NCI-H69 (cell line): Measurements from ENCODE around the gene CSGALNACT2.
A peak's percentile ranks its signal among the peaks of the same experiment; 100 is the strongest.
"Not testable (repeated sequence)": the region's sequence is repeated elsewhere in the genome, so short reads cannot be mapped to it uniquely, and the experiment has no call there.

Source experiments
- DNase-seq: peaks from one replicate; lab custom pipeline; 2025; lab: John Stamatoyannopoulos, UW

The CSGALNACT2 gene

DNA sequence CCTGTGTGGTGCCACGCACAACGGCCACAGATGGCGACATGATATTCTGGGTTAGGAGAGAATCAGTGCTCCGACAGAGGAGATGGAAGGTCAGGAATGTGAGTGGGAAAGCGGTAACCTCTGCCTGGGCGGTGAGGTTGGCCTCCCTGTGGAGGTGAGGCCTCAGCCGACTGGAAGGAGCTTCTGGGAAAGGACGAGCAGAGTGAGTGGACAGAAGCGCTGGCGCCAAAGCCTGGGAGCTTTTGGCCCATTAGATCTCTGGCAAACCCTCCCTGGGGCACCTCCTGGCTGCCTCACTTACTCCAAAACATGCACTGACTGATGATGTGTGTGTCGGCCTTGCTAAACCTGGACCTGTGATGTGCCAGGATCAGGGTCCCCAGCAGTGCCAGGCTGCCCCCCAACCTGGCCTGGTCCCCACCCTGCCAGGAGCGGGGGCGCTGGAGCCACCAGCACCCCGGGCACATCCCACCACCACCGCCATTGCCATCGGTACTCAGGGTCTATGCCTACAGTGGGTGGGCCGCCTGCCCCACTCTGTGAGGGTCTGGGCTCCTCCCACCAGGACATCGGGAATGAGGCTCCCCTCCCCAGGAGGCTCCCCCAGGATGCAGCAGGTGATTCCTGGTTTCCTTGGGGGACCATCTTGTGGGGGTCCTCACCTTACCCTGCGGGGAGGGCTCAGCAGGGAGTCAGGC, 77.7 kb downstream of the CSGALNACT2 start:
- no peak for DNase-seq

DNA sequence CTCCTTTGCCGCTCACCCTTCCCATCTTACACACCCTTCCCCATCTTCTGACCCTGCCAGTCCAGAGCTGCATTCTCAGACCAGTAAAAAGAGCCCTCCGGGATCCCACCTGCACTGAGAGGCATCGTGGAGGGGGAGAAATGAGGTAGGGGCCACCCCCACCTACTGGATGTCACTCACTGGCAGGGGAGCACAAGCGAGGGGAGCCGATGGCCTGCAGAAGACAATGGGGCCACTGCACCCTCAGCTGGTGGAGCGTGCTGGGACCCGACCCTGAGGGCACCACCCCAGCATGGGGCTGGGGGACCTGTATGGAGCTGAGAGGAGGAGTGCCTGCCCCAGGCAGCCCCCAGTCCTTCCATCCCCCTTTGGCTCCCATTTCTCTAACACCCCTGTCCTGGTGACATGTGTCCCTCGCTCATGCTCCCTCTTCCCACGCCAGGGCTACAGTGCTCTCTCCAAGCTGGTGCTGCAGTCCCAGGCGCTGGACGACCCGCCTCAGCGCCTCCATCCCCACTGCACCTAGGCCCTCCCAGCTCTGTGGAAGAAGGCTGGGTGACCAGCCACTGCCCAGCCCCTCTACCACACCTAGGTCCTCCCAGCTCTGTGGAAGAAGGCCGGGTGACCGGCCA, 78.8 kb downstream of the CSGALNACT2 start:
- no peak for DNase-seq

DNA sequence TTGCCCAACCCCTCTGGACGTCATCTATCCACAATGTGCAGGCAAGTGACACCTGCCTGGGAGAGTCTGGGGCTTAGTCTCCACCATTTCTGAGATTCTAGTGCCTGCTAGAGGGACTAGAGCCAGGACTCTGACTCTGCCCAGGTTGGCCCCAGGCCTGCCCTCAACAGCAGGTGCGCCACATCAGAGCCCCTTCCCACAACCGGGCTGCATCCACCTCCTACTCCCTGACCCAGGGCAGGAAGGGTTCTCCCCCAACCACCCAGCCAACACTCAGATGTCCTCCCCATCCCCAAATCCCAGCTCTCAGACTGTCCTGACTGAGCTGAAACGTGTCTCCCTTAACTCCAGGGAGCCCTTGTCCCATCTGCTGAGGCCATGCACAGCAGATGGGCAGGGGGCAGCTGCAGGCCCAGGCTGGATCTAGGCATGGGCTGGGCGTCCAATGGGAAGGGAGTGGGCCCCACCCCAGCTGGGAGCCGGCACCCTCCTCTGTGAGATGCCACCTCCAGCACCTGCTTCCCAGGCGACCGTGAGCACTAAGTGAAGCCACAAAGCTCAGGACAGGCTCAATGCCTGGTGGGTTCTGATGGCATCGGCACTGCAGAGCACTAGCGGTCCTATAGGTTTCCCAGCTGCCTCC, 79.4 kb downstream of the CSGALNACT2 start:
- DNase-seq: peak; percentile 5

DNA sequence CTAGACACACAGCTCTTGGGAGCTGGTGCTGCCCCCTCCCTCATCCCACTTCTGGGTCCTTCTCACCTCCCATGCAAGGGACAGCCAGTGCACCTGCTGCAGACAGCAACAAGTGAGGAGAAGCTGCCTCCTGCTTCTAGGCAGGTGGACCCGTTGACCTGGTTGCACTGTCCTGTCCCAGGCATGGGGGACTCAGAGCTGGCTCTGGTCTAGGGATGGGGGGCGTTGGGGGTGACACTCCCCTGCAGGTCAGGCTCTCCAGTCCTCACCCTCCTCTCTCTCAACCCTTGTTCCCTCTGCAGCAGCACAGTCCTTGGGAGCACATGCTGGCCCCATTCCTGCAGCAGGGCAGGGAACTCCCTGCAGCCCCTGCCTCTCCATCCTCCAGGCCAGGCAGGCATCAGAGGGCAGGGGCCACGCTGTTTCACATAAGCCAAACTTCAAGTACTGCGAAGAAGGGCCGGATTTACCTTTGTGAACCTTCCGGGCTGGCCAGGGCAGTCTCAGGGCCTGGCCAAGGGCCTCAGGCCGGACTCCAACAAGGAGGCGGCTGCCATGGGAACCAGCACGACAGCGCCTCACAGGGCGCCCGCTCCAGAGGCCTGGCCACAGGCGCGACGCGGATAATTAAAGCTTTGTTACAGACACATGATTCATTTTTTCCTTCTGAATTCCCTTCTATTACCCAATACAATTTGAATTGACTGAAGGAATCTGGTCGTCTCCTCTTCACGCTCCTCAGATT, 80.1 kb downstream of the CSGALNACT2 start:
- peak; percentile 11 for DNase-seq

DNA sequence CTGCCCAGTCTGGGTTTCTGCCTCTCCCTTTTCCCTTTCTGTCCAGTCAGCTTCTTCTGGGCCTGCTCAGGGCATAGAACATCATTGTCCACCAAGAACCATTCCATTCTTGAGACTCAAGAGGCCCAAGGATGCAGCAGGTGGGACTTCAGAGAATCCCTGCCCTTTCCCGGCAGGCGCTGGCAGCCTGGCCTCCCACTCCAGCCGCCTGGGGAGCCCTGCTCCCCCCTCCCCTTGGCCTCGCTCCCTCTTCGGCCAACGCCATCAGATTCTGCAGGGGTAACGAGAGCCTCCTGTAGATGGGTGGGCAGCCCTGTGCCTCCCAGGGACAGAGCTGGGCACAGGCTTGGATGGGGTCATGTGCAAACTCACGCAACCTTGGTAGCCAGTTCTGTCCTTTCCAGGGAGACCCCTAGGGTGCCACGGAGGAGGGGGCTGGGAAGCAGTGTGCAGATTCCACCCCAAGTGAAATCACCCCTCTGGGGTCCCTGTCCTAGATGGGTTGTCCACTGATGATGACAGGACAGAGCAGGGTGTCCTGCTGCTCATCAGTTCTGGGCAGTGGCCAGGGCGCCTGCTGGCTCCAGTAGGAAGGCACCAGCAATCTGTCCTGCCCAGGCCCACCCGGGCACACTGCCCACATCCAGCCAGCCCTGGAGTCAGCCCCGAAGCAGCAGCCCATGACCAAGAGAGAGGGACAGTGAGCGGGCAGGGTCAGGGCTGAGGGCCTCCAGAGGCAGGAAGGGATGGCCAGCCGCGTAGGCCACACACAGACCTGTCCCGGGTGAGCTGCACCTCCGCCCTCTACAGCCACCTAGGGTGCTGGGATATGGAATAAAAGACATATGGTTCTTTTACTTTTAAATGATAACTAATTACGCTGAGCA, 80.9 kb downstream of the CSGALNACT2 start:
- no peak for DNase-seq

DNA sequence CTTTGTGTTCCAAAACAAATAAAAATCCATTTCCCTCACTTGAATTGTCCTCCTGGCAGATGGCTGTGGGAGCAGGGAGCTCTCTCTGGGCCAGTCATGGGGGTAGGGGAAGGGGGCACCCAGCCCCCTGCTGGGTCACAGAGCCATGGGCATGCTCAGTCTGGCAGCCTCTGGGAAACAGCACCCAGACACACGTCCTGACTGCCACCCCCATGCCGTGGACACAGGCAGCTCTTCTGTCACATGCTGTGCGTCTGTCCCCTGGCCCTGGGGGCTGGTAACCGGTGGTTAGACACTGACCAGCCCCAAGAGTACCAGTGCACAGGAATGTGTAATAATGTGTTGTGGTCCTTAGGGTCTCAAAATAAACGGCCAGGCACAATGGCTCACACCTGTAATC, 81.6 kb downstream of the CSGALNACT2 start:
- peak; percentile 69 for DNase-seq

DNA sequence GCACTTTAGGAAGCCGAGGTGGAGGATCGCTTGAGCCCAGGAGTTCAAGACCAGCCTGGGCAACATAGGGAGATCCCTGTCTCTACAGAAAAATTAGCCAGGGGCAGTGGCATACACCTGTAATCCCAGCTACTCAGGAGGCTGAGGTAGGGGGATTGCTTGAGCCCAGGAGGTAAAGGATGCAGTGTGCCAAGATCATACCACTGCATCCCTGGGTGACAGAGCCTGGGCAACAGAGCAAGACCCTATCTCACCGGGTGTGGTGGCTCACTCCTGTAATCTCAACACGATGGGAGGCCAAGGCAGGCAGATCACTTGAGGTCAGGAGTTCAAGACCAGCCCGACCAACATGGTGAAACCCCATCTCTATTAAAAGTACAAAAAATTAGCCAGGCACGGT, 82.0 kb downstream of the CSGALNACT2 start:
- DNase-seq: not testable (repeated sequence)

DNA sequence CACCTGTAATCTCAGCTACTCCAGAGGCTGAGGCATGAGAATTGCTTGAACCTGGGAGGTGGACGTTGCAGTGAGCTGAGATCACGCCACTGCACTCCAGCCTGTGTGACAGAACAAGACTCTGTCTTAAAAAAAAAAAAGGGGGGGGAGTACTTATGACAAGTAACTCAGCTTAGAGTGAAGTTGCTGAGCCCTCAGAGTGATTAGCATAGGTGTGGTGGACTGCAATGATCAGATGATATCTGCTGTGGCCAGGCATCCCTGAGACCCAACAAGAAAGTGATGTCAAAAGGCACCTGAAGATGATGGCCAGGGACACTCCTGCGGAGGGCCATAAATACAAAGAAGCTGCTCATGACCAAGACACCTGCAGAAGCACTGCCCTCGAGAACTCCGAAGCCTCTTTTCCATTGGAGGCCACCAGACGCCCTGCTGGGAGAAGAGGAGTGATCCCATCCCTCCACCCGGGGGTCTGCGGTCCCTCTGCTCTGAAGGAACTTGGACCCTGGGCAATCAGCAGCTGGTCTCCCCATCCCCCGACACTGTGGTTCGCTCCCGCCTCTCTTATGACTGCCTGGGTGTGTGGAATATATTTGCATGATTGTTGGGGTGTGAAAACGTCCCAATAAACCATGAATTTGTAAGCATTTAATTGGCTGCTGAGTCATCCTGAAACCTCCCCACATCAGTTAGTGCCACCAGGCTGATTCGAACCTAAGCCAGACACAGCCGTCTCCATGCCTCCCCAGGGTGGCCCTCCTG, 82.6 kb downstream of the CSGALNACT2 start:
- no peak for DNase-seq

DNA sequence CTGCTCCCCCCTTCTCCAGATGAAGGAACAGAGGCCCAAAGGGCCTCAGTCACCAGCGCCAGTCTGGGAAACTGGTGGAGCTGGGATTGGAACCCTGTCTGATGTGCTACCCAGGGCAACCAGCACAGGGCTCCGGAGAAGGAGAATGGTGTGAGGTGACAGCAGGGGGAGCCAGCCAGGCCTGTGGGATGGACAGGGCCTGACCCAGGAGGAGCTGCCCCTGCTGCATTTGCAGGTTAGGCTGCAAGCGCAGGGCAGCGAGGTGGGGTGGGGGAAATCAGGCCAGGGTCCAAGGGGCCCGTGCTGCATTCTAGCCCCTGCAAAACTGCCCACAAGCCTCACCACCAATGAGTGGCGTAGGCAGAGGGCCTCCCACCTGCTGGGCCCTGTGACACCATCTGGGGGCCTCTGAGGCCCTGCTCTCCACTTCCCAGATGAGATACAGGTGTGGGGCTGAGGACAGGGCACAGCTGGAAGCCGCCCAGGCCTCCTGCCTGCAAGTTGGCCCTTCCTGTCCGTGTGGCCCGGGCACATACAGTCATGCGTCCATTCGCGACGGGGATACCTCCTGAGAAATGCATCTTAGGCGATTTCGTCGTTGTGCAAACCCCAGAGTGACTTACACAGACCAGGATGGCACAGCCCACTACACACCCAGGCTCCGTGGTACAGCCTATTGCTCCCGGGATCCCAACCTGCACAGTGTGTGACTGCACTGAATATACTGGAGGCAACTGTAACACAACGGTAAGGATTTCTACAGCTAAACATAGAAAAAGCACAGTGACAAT, 83.4 kb downstream of the CSGALNACT2 start:
- DNase-seq: no peak

DNA sequence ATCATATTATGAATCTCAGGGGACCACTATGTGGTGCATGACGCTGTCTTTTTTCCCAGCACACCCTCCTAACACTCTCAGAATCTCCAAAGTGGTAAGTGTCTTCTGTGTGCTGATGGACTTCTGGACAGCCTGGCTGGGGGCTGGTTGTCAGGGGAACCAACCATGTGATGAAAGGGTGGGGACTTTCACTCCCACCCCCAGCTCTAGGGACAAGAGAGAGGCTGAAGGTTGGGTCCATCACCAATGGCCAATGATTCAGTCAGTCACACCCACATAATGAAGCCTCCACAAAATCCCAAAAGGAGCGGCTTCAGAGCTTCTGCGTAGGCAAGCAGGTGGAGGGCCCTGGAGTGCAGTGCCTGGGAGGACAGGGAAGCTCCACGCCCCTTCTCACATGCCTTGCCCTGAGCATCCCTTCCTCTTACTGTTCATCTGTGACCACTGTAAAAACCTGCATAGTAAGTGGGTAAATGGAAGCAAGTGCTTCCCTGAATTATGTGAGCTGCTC, 84.0 kb downstream of the CSGALNACT2 start:
- no peak for DNase-seq

DNA sequence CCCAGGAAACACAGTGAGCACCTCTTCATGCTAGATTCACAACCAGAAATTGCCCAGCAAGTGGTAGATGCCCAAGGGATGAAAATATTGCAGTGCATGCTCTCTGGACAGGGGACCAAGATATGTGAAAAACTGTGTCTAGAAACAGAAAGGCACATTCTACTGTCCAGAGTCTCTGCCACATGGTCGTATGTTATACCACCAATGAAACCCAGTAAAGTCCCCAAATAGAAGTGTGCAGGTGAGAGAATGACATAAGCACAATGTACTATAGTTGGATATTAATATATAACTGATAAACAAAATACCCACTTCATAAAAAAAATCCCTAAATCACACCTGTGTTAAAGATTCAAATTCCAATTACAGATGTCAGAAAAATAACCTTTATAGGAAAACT, 84.8 kb downstream of the CSGALNACT2 start:
- DNase-seq: no peak

DNA sequence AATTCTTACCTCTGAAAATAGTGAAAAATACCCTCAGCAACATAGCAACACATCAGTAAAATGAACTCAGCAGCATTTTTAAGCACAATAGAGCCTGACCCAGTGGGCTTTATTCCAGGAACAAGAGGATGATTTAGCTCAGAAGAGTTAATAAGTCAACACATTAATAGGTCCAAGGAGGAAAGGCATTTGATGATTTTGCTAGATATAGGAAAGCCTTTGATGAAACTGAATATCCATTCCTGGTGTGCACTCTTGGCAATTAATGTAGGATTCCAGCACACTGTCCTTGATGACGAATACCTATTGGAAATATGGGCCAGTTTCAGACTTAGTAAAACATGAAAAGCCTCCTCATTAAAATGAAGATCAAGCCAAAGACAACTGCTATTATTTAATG, 86.1 kb downstream of the CSGALNACT2 start:
- no peak for DNase-seq

DNA sequence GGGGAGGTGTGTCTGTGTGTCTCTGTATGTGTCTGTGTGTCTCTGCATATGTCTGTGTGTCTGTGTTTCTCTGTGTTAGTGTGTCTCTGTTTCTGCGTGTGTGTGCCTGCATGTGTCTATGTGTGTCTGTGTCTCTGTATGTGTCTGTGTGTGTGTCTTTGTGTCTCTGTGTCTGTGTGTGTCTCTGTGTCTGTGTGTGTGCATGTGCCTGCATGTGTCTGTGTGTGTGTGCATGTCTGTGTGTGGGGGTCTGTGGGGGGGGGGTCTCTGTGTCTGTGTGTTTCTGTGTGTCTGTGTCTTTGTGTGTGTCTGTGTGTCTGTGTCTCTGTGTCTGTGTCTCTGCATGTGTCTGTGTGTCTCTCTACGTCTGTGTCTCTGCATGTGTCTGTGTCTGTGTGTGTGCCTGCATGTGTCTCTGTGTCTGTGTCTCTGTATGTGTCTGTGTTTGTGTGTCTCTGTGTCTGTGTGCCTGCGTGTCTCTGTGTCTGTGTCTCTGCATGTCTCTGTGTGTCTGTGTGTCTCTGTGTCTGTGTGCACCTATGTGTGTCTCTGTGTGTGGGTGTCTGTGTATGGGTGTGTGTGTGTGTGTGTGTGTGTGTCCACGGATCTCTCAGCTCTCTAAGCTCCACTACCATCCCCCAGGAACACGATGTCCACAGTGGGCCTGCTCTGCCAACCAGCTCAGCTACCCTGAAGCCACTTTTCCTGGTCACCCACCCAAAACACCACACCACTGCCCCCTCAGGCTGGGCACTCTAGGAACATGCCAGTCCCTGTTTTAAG, 87.0 kb downstream of the CSGALNACT2 start:
- no peak for DNase-seq

DNA sequence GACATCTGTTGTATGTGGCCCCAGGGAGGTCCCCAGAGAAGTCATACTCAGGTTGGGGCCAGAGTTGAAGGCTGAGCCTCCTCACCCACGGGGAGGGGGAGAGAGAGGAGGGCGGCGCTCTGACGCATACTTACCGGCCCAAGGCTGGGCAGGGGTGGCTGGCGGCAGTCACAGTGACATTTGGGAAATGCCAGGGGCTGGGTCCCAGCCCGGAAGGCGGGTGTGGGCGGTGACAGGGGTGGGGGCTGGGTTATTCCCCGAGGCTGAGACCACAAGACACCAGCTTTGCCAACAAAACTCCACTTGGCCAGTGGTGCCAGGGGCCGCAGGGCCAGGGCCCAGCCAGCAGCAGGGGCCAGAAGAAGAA, 87.5 kb downstream of the CSGALNACT2 start:
- DNase-seq: peak; percentile 3

DNA sequence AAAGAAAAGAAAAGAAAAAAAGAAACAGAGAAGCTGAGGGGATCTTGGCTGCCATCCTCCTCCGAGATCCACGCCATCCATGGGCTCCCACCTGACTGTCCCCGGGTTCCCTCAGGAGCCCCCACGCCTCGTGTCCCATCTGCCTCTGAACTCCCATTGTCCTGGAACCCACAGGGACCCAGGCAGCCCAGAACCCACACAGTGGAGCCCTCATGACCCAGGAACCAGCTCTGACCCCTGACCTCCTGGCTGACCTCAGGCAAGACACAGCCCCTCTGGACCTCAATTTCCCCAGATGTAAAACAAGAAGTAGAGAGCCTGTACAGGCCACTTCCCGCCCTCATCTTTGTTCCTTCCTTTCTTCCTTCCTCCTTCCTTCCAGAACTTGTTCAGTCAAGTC, 88.2 kb downstream of the CSGALNACT2 start:
- DNase-seq: no peak

DNA sequence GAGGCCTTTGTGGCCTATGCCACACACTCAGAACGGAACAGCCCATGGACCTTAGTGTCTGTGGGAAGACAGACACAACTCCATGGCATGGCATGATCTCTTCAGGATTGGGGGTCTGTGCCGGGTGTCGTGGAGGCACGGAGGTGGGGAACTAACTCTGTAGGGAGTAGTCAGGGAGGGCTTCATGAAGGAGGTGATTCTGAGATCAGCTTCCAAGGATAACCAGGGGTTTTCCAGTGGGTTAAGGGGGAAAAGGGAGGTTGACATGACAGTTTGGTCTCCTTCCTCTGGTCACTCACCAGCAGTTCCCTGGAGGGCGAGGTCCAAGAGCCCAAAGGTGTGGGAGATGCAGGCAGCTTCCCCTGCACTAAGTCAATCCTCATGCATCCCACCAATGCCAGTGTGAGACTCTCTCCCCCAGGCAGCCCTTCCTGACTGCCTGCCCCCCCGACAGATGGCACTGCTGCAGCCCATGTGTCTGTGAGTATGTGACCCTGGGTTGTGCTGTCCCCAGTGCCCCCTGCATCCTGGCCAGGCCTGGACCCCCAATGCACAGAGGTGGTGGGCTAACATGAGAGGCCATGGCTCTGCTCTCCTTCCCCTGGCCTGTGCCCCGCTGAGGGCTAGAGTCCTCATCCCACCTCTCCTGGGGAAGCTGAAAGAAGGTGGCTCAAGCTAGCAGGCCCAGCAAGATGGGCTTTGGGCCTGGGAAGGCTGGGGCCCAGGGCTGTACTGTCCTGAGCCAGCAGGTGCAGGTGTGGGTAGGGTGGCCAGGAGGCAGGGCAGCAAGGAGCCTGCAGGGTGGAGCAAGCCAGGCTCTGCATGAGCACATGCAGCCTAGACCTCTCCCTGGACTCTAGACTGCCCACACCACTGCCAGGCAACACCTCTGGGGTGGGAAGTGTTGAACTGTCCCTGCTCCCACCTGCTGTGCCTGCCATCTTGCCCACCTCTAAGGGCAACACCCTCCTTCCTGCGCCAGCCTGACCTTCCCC, 88.9 kb downstream of the CSGALNACT2 start:
- DNase-seq: no peak

DNA sequence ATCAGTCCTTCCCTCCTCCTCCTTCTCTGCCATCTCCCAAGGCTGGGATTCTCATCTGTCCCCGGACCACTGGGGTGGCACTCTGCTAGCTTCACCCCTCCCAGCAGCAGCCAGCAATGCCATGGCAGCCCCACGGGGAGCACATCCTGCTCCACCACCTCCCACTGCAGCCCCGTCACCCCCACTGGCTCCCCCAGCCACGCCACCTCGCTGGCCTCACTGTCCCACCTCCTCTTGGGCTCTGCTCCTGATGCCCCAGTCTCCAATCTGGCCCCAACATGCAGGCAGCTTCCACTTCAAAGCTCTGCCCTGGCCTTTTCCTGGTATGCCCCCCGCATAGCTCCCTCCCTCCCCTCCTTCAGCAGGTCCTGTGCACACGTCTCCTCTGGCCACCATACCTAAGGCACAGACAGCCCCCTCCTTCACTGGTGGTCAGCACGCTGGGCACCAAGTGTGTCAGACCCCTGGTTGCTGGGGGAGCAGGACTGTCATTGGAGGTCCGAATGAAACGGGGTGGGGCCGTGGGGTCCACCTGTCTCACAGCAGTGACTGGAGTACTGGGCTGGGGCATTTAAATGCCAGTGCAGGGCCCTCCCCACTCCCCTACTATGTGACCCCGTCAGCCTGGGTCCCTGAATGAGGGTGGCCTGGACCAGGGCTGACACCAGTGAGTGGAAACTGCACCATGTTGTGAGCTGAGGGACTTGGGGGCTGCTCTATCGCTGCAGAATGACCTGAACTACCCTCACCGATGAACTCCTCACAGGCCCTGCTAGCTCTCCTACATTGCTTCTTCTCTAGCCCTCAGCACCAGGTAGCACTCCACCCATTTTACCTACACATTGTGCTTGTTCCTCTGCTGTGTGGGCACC, 89.9 kb downstream of the CSGALNACT2 start:
- DNase-seq: no peak
